OCI-LY3 (cell line): ENCODE measurements around the gene HMGXB4.

ENCODE experiments used
- EZH2phosphoT487 ChIP-seq: fragments of 200-600 bp; shearing (Covaris generic); IDR thresholded peaks from 2 replicates; pipeline ENCODE4 v1.6.1; 2018; ENCODE audit warnings: antibody characterized with exemption, mixed run types, low read depth
- TF ChIP-seq, protein P1 (sequence below): fragments of 200-600, 300-600 bp; sonication (generic); IDR thresholded peaks from 2 replicates; pipeline ENCODE4 v1.5.1; 2014; ENCODE audit warnings: antibody characterized with exemption, low read length, low read depth

- TF ChIP-seq, protein P1, sequence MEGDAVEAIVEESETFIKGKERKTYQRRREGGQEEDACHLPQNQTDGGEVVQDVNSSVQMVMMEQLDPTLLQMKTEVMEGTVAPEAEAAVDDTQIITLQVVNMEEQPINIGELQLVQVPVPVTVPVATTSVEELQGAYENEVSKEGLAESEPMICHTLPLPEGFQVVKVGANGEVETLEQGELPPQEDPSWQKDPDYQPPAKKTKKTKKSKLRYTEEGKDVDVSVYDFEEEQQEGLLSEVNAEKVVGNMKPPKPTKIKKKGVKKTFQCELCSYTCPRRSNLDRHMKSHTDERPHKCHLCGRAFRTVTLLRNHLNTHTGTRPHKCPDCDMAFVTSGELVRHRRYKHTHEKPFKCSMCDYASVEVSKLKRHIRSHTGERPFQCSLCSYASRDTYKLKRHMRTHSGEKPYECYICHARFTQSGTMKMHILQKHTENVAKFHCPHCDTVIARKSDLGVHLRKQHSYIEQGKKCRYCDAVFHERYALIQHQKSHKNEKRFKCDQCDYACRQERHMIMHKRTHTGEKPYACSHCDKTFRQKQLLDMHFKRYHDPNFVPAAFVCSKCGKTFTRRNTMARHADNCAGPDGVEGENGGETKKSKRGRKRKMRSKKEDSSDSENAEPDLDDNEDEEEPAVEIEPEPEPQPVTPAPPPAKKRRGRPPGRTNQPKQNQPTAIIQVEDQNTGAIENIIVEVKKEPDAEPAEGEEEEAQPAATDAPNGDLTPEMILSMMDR, result no peak
- no peak for TF ChIP-seq EZH2phosphoT487
Measured at GRCh38 chr22:35303029-35303624, 45.8 kb downstream of the HMGXB4 start.
